Colonic mucosa (tissue), 4 donors: ENCODE data around the gene EEF1A1. TPM values are rescaled to one million over a fixed set of nuclear protein-coding genes. Genes with fewer than 3 reads are reported as not detected.

ENCODE experiments used
- DNase-seq: peaks from one replicate; pipeline ENCODE4 v3.0.0-alpha.2; 2020
- H3K27ac ChIP-seq: fragments of 200-600 bp; one replicate; pipeline ENCODE4 v1.8.0; 2021
- H3K27me3 ChIP-seq: fragments of 200-600 bp; one replicate; pipeline ENCODE4 v1.8.0; 2021
- H3K36me3 ChIP-seq: fragments of 200-600 bp; one replicate; pipeline ENCODE4 v1.8.0; 2021
- H3K4me1 ChIP-seq: fragments of 200-600 bp; one replicate; pipeline ENCODE4 v1.8.0; 2021; ENCODE audit warnings: mild to moderate bottlenecking
- H3K4me3 ChIP-seq: fragments of 200-600 bp; one replicate; pipeline ENCODE4 v1.8.0; 2021
- H3K9ac ChIP-seq, 2 donors: one replicate each; pipeline ENCODE4 v1.7.0; 2013; ENCODE audit warnings: control low read depth in 2 of 2, low read depth in 2 of 2, low read length in 2 of 2
- H3K9me3 ChIP-seq: fragments of 200-600 bp; one replicate; pipeline ENCODE4 v1.8.0; 2021
- CTCF ChIP-seq: fragments of 200-600 bp; IDR thresholded peaks from one replicate; pipeline ENCODE4 v1.8.0; 2022; ENCODE audit warnings: antibody characterized with exemption, mild to moderate bottlenecking
- intact Hi-C: fragments of 100-400 bp; cut with DNase I; formaldehyde crosslinking; loops from one replicate; pipeline ENCODE4 v1.14.1; 2022
- total RNA-seq, 2 donors: library from RNA; stranded (reverse); fragmentation: NEBNext Ultra II Directional in 1 of 2; extraction: Animal tissue kit (Norgen Biotek cat#: 25700) in 1 of 2; gene quantifications; one replicate each; pipeline ENCODE4 v1.2.1, GENCODE V29; 2021
- donor health status: healthy.
- donor health status: DM: no; HTN: no; CAD: no.
- donor health status: DM: no; HTN: no; CAD: no.

EEF1A1 gene
- total RNA-seq, 2 donors from 2014 or later: 7,049 to 8,990 TPM

DNA sequence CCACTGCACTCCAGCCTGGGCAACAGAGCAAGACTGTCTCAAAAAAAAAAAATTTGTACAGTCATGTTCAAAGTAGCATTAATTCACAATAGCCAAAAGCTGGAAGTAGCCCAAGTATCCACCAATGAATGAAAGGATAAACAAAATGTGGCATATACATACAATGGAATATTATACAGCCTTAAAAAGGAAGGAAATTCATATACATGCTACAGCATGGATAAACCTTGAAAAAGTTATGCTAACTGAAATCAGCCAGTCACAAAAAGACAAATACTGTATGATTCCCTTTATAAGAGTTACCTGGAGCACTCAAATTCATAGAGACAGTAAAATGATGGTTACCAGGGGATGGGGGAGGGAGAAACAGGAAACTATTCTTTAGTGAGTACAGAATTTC lies 15.7 kb downstream of the EEF1A1 start:
- Histone ChIP-seq H3K4me1 (no peaks in the 10 kb centered on the region), H3K27ac (no peak overlapping the region), H3K9me3 (no peaks in the 10 kb centered on the region), H3K36me3 (peaks cover 12% of the 10 kb centered on the region), H3K9ac (no peak overlapping the region), H3K27me3 (no peaks in the 10 kb centered on the region), H3K4me3 (no peak overlapping the region)
- no peak for TF ChIP-seq CTCF
- no peak for DNase-seq
- intact Hi-C loops: no loop called here

DNA sequence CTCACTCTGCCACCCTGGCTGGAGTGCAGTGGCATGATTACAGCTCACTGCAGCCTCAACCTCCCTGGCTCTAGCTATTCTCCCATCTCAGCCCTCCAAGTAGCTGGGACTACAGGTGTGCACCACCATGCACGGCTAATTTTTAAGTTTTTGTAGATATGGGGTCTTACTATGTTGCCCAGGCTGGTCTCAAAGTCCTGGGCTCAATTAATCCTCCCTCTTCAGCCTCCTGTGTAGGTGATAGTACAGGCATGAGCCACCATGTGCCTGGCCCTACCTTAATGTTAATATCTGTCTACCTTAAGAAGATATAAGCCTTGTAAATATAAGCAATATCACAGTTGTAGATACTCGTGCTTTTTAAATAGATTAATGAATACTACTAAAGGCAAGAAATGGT lies 16.7 kb downstream of the EEF1A1 start:
- intact Hi-C loops: no loop called here
- Histone ChIP-seq H3K27me3 (no peaks in the 10 kb centered on the region), H3K4me3 (no peak overlapping the region), H3K36me3 (peaks cover 12% of the 10 kb centered on the region), H3K9me3 (no peaks in the 10 kb centered on the region), H3K9ac (no peak overlapping the region), H3K4me1 (no peaks in the 10 kb centered on the region), H3K27ac (no peak overlapping the region)
- no peak for DNase-seq
- no peak for TF ChIP-seq CTCF

GRCh38 chr6:73503027-73503772 lies 17.6 kb downstream of the EEF1A1 start:
- no peak overlapping the region for H3K9ac ChIP-seq
- intact Hi-C loops: no loop called here
- no peaks in the 10 kb centered on the region for H3K27me3 ChIP-seq
- H3K4me1 ChIP-seq: no peaks in the 10 kb centered on the region
- no peak for TF ChIP-seq CTCF
- H3K36me3 ChIP-seq: peaks cover 12% of the 10 kb centered on the region
- no peak overlapping the region for H3K27ac ChIP-seq
- H3K4me3 ChIP-seq: no peak overlapping the region
- H3K9me3 ChIP-seq: no peaks in the 10 kb centered on the region
- DNase-seq: no peak

GRCh38 chr6:73497915-73498314 lies 22.9 kb downstream of the EEF1A1 start:
- intact Hi-C loops: no loop called here
- H3K9ac ChIP-seq: no peak overlapping the region
- no peak for DNase-seq
- H3K4me1 ChIP-seq: no peaks in the 10 kb centered on the region
- H3K9me3 ChIP-seq: no peaks in the 10 kb centered on the region
- no peak for TF ChIP-seq CTCF
- peaks cover 16% of the 10 kb centered on the region for H3K36me3 ChIP-seq
- H3K27ac ChIP-seq: no peak overlapping the region
- no peak overlapping the region for H3K4me3 ChIP-seq
- no peaks in the 10 kb centered on the region for H3K27me3 ChIP-seq

DNA sequence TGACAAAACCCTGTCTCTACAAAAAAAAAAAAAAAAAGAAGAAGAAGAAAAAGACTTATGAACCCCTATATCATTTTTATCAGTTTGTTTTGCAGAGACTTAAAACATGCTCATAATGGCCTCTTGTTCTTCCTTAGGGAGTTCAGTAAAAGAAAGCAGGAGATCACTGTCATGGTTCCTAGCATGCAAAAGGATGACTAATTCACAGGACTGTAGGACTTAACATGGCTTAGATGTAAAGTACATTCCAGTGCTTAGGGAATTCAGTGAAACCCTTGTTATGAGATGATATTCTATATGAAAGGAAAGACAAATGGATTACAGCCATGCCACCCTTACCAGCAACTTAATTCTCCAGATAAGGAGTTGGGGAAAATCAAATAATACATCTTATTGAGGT lies 29.5 kb downstream of the EEF1A1 start:
- no peak for TF ChIP-seq CTCF
- DNase-seq: no peak
- no peak overlapping the region for H3K4me3 ChIP-seq
- no peaks in the 10 kb centered on the region for H3K9me3 ChIP-seq
- no peaks in the 10 kb centered on the region for H3K27me3 ChIP-seq
- no peak overlapping the region for H3K27ac ChIP-seq
- H3K9ac ChIP-seq: no peak overlapping the region
- H3K4me1 ChIP-seq: no peaks in the 10 kb centered on the region
- H3K36me3 ChIP-seq: no peaks in the 10 kb centered on the region
- intact Hi-C loops: no loop called here
